Fibroblast of skin of left quadriceps (primary cell): Measurements from ENCODE around the gene ADRM1.

Experiments used
- DNase-seq, 2 experiments: peaks; one replicate each; pipeline ENCODE4 v3.0.0-alpha.2; 2013; ENCODE audit warnings: low read depth in 2 of 2

The ADRM1 gene

DNA sequence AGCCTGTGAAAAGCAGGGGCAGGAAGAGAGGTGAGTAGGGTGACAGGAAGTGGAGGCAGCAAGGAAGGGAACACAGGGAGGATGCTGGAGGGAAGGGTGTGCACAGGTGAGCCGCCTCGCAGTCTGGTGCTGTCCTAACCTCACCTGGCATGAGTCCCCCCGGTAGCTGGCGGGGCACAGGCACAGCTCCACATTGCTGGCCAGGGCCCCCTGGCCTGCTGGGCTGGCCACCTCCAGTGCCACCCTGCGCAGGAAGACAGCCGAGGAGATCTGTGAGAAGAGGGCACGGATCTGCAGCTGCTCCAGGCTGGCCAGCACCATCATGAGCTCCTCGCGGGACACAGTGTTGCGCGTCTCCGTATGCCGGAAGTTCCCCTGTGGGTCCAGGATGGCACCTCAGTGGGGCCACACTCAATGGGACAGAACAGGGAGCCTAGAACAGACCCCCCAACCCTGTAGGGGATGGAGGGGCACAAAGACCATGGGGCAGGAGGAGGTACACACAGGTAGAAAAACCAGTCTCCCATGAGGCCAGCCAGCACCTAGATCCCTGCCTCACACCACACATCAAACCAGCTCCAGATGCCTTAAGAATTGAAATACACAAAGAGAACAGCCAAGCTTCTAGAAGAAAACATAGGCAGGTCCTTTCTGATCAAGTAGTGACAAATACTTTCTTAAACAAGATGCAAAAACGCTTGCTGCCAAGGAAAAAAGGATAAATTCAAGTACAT is 22.5 kb downstream of the ADRM1 start:
- DNase-seq: no peak

GRCh38 chr20:62326559-62326958 is 23.8 kb downstream of the ADRM1 start:
- no peak for DNase-seq

- no peak for DNase-seq
These were observed 24.3 kb downstream of the ADRM1 start for GRCh38 chr20:62326959-62327725.

DNA sequence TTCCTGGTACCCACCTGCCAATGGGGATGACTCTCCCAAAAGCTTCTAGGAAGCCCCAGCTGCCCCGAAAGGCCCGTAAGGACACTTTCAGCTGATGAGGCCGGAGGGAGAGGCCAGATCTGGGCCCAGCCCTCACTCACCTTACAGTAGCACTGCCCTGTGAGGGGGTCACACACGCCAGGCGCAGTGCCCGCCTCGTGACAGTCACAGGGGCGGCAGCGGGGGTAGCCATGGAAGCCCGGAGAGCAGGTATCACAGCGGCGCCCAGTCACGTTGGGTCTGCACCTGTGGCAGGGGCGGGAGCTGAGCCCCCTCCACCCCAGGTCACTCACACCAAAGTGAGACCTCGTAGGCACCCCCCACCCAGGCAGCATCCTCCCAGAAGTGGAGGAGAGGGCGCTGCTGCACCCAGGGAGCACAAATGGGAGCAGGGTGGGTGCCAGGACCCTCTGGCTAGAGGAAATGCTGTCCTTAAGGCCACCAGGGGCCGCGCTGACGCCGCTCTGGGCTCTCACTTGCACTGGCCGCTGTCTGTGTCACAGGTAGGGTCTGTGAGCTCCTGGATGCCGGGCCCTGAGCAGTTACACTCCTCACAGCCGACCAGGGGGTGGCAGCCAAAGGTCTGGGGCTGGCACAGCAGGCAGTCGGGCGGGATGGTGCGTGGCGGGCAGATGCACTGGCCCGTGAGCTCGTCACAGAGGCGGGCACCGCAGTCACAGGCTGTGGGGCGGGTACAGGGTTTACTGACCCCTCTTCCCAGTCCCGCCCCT is 25.1 kb downstream of the ADRM1 start:
- no peak for DNase-seq

GRCh38 chr20:62328684-62329388 is 26.0 kb downstream of the ADRM1 start:
- no peak for DNase-seq

GRCh38 chr20:62329389-62330377 is 26.9 kb downstream of the ADRM1 start:
- DNase-seq: no peak

DNA sequence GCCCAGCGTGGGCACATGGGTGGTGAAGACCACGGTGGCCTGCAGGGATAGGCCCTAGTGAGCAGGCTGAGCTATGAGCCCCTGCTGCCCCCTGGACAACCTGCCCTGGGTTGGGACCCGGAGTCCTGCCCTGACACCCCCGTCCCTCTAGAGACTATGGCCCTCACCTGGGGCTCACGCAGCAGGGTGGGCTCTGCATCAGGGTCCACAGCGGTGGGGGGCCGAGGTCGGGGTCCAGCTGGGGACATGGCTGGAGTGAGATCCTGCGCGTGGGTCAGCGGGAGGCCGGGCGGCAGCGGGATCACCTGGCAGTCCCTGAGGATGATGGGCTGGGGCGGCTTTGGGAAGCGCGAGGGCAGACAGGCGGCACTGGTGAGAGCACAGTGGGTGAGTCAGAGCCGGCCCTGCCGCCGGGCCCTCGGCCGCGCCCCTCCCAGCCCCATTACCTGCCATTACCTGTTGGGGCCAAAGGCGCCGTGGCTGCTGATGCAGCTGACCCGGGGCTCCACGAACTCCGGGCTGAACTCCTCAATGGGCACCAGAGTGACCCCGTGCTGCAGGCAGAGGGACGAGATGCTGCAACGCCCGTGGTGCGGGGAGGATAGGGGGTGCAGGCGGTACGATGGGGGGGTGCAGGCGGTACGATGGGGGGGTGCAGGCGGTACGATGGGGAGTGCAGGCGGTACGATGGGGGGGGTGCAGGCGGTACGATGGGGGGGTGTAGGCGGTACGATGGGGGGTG is 27.9 kb downstream of the ADRM1 start:
- no peak for DNase-seq

DNA sequence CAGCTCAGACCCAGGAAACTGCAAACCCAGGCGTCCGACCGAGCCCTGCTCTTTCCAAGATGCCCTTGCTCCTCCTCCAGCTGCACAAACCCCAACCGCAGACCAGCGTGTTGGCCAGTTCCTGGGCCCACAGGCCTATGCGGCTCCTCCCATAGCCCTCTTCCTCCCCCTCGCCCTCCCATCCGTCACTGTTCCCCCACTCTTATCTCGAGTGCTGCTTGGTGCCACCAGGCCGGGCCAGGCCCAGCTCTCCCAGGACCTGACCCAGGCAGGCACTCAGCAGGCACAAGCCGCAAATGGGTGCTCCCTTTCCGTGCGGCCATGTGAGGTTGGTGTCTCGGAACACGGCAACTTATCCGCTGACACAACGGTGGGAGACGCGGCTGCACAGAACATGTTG is 28.6 kb downstream of the ADRM1 start:
- DNase-seq: no peak

DNA sequence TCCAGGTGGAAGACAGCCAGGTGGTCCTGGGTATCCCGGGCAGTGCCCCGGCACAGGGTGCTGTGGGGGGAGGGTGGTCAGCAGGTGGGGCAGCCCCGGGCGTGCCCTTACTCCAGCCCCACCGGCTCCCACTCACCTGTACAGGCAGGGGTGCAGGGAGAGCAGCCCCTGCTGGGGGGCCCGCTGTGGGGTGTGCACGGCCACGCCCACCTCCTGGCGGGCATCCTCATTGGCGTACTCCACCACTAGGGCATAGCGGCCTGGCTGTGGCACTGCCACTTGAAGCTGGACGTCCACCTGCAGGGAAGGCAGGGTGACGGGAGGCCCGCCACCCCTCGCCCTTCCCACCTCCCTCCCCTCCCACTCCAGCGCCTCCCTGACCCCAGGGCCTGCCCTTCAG is 29.6 kb downstream of the ADRM1 start:
- DNase-seq: no peak

- no peak for DNase-seq
These were observed 30.4 kb downstream of the ADRM1 start for GRCh38 chr20:62332989-62333819.

GRCh38 chr20:62333820-62334595 is 31.2 kb downstream of the ADRM1 start:
- no peak for DNase-seq

DNA sequence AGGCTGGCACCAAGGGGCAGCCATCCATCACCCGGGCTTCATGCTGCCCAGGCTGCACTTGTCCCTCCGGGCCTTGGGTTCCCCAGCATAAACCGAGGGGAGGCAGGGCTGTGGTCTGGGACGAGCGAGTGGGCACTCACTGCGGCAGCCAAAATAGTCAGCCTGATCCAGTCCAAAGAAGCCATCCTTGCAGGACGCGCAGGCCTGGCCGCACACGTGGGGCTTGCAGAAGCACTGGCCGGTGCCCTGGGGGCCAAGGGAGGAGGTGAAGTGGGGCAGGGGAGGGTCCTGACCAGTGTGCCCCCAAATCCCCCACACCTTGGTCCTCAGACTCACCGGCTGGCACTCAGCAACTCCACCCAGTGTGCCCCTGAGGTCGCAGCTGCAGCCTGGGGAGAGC is 32.1 kb downstream of the ADRM1 start:
- DNase-seq: no peak

- DNase-seq: no peak
These were observed 32.7 kb downstream of the ADRM1 start for GRCh38 chr20:62335532-62335931.

DNA sequence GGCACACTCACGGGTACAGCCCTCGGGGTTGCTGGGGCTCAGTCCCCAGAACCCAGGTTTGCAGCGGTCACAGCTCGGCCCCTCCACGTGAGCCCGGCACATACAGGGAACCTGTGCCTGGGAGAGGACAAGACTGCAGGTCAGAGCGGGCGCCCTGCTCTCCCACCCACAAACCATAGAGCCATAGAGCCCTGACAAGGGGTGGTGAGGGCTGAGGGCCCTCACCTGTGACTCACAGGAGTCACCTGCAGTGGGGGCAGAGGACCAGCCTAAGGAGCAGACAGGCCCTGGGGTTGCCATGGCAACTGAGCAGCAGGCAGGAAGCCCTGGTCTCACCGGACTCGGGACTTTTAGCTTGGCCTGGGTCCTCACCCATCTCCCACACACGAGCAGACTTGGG is 33.5 kb downstream of the ADRM1 start:
- DNase-seq: no peak

- no peak for DNase-seq
These were observed 34.2 kb downstream of the ADRM1 start for GRCh38 chr20:62336775-62337557.

DNA sequence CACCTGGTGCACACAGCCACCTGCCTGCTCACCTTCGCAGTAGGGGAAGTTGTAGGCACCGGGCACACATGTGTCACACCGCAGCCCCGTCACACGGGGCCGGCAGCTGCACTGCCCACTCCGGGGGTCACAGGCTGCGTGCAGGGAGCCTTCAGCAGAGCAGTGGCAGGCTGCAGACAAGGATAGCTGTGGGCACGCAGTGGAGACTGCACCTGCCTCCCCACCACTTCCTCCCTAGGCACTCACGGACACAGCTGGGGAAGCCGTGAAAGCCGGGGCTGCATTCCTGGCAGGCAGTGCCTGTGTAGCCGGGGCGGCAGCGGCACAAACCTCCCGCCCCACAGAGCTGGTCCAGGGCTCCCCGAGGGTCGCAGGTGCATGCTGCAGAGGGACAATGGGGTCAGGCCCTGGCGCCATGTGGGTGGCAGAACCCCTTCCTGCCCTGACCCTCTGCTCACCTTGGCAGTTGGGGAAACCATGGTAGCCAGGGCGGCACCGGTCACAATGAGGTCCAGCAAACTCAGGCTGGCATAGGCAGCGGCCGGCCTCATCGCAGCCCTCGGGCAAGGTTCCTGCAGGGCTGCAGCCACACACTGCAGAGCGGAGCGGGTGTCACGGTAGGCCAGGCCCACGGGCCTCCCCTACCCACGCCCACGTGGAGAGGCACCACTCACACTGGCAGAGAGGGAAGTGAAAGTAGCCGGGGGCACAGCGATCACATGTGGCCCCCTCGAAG is 34.9 kb downstream of the ADRM1 start:
- no peak for DNase-seq

DNA sequence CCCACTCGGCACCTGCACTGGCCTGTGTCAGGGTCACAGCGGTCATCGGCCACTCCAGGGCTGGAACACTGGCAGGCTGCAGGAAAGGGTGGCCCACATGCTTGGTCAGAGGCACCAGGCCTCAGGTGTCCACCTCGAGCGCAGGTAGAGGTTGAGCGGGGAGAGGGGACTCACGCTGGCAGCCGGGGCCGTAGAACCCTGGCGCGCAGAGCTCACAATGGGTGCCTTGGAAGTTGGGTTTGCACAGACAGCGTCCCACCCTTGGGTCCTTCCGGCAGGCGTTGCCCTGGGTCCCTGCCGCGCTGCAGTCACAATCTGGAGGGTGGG is 35.5 kb downstream of the ADRM1 start:
- no peak for DNase-seq
